MM.1S (cell line): ENCODE results near the gene GABRD.

Experiments used
- DNase-seq: peaks from one replicate; pipeline ENCODE4 v3.0.0-alpha.2; 2015
- H2AFZ ChIP-seq: fragments of 300-600 bp; sonication (generic); 2 replicates; pipeline ENCODE4 v1.6.0; 2016; ENCODE audit warnings: antibody characterized with exemption, low read length
- H3F3A ChIP-seq: fragments of 300-600 bp; sonication (generic); 2 replicates; pipeline ENCODE4 v1.6.1; 2016; ENCODE audit warnings: mild to moderate bottlenecking, antibody characterized with exemption, low read length, moderate library complexity, mixed read lengths; ENCODE audit not compliant: insufficient read depth
- H3K27ac ChIP-seq: fragments of 300-600 bp; sonication (generic); 2 replicates; pipeline ENCODE4 v1.5.1; 2016; ENCODE audit warnings: mild to moderate bottlenecking, low read length
- H3K27me3 ChIP-seq: fragments of 300-600 bp; sonication (generic); replicated peaks from 2 replicates; pipeline ENCODE4 v1.6.0; 2016; ENCODE audit warnings: low read length; ENCODE audit not compliant: insufficient read depth
- H3K36me3 ChIP-seq: fragments of 300-600 bp; sonication (generic); replicated peaks from 2 replicates; pipeline ENCODE4 v1.6.1; 2016; ENCODE audit warnings: mild to moderate bottlenecking, low read length, mixed read lengths; ENCODE audit not compliant: insufficient read depth
- H3K4me1 ChIP-seq: fragments of 300-600 bp; sonication (generic); 2 replicates; pipeline ENCODE4 v1.6.1; 2016; ENCODE audit warnings: low read length, mixed read lengths
- H3K4me2 ChIP-seq: fragments of 300-600 bp; sonication (generic); 2 replicates; pipeline ENCODE4 v1.6.0; 2016; ENCODE audit warnings: low read depth, low read length
- H3K4me3 ChIP-seq: fragments of 300-600 bp; sonication (generic); 2 replicates; pipeline ENCODE4 v1.5.1; 2016; ENCODE audit warnings: low read length, mixed read lengths
- H3K79me2 ChIP-seq: fragments of 300-600 bp; sonication (generic); 2 replicates; pipeline ENCODE4 v1.6.1; 2016; ENCODE audit warnings: mixed run types, low read length, mixed read lengths
- H3K9ac ChIP-seq: fragments of 300-600 bp; sonication (generic); 2 replicates; pipeline ENCODE4 v1.6.1; 2016; ENCODE audit warnings: low read length, mixed read lengths
- H3K9me2 ChIP-seq: fragments of 300-600 bp; sonication (generic); replicated peaks from 2 replicates; pipeline ENCODE4 v1.6.1; 2016; ENCODE audit warnings: mild to moderate bottlenecking, low read length, mixed read lengths; ENCODE audit not compliant: insufficient read depth
- H3K9me3 ChIP-seq: fragments of 300-600 bp; sonication (generic); replicated peaks from 2 replicates; pipeline ENCODE4 v1.6.1; 2016; ENCODE audit warnings: mild to moderate bottlenecking, low read length, mixed read lengths; ENCODE audit not compliant: insufficient read depth
- H4K20me1 ChIP-seq: fragments of 300-600 bp; sonication (generic); 2 replicates; pipeline ENCODE4 v1.6.1; 2016; ENCODE audit warnings: mild to moderate bottlenecking, low read length, moderate library complexity, mixed read lengths; ENCODE audit not compliant: insufficient read depth
- CTCF ChIP-seq: fragments of 300-600 bp; sonication (generic); IDR thresholded peaks from 2 replicates; pipeline ENCODE4 v1.5.1; 2016; ENCODE audit warnings: antibody characterized with exemption, low read length, mixed read lengths
- EZH2 ChIP-seq: fragments of 300-600 bp; sonication (generic); optimal IDR thresholded peaks from 2 replicates; pipeline ENCODE3; 2017; ENCODE audit warnings: low read depth, mild to moderate bottlenecking, antibody characterized with exemption, low read length, mixed read lengths
- EZH2phosphoT487 ChIP-seq: fragments of 300-600 bp; sonication (generic); IDR thresholded peaks from 2 replicates; pipeline ENCODE4 v1.6.1; 2018; ENCODE audit warnings: antibody characterized with exemption, low read length

The GABRD gene

GRCh38 chr1:1986451-1987141 is 32.5 kb upstream of the GABRD start:
- no peaks in the 10 kb centered on the region for H3K4me1 ChIP-seq
- H3K36me3 ChIP-seq = no peaks in the 10 kb centered on the region
- no peak overlapping the region for H3K4me2 ChIP-seq
- H3K4me3 ChIP-seq = no peak overlapping the region
- H4K20me1 ChIP-seq = no peaks in the 10 kb centered on the region
- no peaks in the 10 kb centered on the region for H3K9me3 ChIP-seq
- no peak for TF ChIP-seq EZH2phosphoT487
- no peak for TF ChIP-seq CTCF
- no peaks in the 10 kb centered on the region for H3K9me2 ChIP-seq
- H3K9ac ChIP-seq = no peak overlapping the region
- H3K79me2 ChIP-seq = no peaks in the 10 kb centered on the region
- DNase-seq = no peak
- no peaks in the 10 kb centered on the region for H3F3A ChIP-seq
- H2AFZ ChIP-seq = no peak overlapping the region
- no peak overlapping the region for H3K27ac ChIP-seq
- peaks cover 83% of the 10 kb centered on the region for H3K27me3 ChIP-seq

GRCh38 chr1:1987142-1987510 is 32.0 kb upstream of the GABRD start:
- no peak overlapping the region for H3K4me3 ChIP-seq
- H3K27me3 ChIP-seq = peaks cover 86% of the 10 kb centered on the region
- H3K79me2 ChIP-seq = no peaks in the 10 kb centered on the region
- no peak overlapping the region for H2AFZ ChIP-seq
- TF ChIP-seq EZH2 (no peak), EZH2phosphoT487 (no peak), CTCF (no peak)
- H3K36me3 ChIP-seq = no peaks in the 10 kb centered on the region
- H3K4me1 ChIP-seq = no peaks in the 10 kb centered on the region
- H3F3A ChIP-seq = no peaks in the 10 kb centered on the region
- H3K4me2 ChIP-seq = no peak overlapping the region
- no peak for DNase-seq
- H4K20me1 ChIP-seq = no peaks in the 10 kb centered on the region
- no peaks in the 10 kb centered on the region for H3K9me2 ChIP-seq
- no peak overlapping the region for H3K9ac ChIP-seq
- H3K27ac ChIP-seq = no peak overlapping the region
- H3K9me3 ChIP-seq = no peaks in the 10 kb centered on the region

- Histone ChIP-seq H3K4me2 (no peak overlapping the region), H3F3A (no peaks in the 10 kb centered on the region), H3K4me3 (no peak overlapping the region)
Measured at GRCh38 chr1:1988061-1988945, 30.8 kb upstream of the GABRD start.

More at GRCh38 chr1:1988061-1988945, 30.8 kb upstream of the GABRD start:
- no peaks in the 10 kb centered on the region for H3K4me1 ChIP-seq
- no peak overlapping the region for H3K9ac ChIP-seq
- H3K36me3 ChIP-seq = no peaks in the 10 kb centered on the region
- no peak overlapping the region for H2AFZ ChIP-seq
- no peaks in the 10 kb centered on the region for H4K20me1 ChIP-seq
- peaks cover 86% of the 10 kb centered on the region for H3K27me3 ChIP-seq
- no peak overlapping the region for H3K27ac ChIP-seq
- H3K9me2 ChIP-seq = no peaks in the 10 kb centered on the region
- H3K79me2 ChIP-seq = no peaks in the 10 kb centered on the region
- DNase-seq = no peak
- H3K9me3 ChIP-seq = no peaks in the 10 kb centered on the region
- TF ChIP-seq CTCF (no peak), EZH2phosphoT487 (no peak), EZH2 (no peak)
